GM10248 (cell line): ENCODE measurements around the gene PRKG1.
"Not testable (repeated sequence)": the region's sequence is repeated elsewhere in the genome, so short reads cannot be mapped to it uniquely, and the experiment has no call there.

Source experiments
- CTCF ChIA-PET: fragments of 300-600 bp; sonication (Branson Sonifier 250); formaldehyde crosslinking; extraction: SDS; loops from one replicate; lab custom pipeline; 2021; ENCODE audit warnings: antibody characterized with exemption; lab: Yijun Ruan, JAX
- POLR2A ChIA-PET: fragments of 350-650 bp; sonication (Branson Sonifier 250); formaldehyde crosslinking; extraction: SDS; loops from one replicate; lab custom pipeline; 2020; ENCODE audit warnings: antibody characterized with exemption; lab: Yijun Ruan, JAX
- DNase-seq: peaks from one replicate; pipeline ENCODE4 v3.0.0; 2012; ENCODE audit errors: extremely low spot score
- CTCF ChIP-seq: IDR thresholded peaks from 2 replicates; pipeline ENCODE4 v1.5.1; 2012; ENCODE audit warnings: mild to moderate bottlenecking, low read depth; ENCODE audit errors: extremely low read depth, missing control alignments, control extremely low read depth

PRKG1 gene

GRCh38 chr10:51251110-51251509, 176.8 kb downstream of the PRKG1 start:
- ChIA-PET CTCF (no interaction called here), POLR2A (no interaction called here)
- no peak for TF ChIP-seq CTCF
- DNase-seq: no peak

- DNase-seq: no peak
- CTCF ChIA-PET: no interaction called here
- POLR2A ChIA-PET: no interaction called here
- no peak for TF ChIP-seq CTCF
Measured at GRCh38 chr10:51255381-51255780, 181.1 kb downstream of the PRKG1 start.

- POLR2A ChIA-PET: no interaction called here
- no peak for DNase-seq
- CTCF ChIA-PET: interaction anchor here (0.8 to 1.5 kb wide), 4 partner anchors 9 to 26 kb away, joined by 3 to 4 read pairs (median 3); no protein-coding TSS in a partner anchor
- no peak for TF ChIP-seq CTCF
Measured at GRCh38 chr10:51257511-51258248, 183.4 kb downstream of the PRKG1 start.

GRCh38 chr10:51260376-51260775, 186.1 kb downstream of the PRKG1 start:
- CTCF ChIA-PET: no interaction called here
- no peak for TF ChIP-seq CTCF
- POLR2A ChIA-PET: no interaction called here
- DNase-seq: no peak

GRCh38 chr10:51266496-51266895, 192.2 kb downstream of the PRKG1 start:
- TF ChIP-seq CTCF: no peak
- no peak for DNase-seq
- CTCF ChIA-PET: interaction anchor here (1.6 kb wide), 1 partner anchor 9 kb away, joined by 4 read pairs; no protein-coding TSS in a partner anchor
- POLR2A ChIA-PET: no interaction called here

- CTCF ChIA-PET, POLR2A ChIA-PET, DNase-seq: not testable (repeated sequence)
Measured at GRCh38 chr10:51267980-51268570, 193.8 kb downstream of the PRKG1 start.

GRCh38 chr10:51269821-51270220, 195.5 kb downstream of the PRKG1 start:
- CTCF ChIA-PET: no interaction called here
- POLR2A ChIA-PET: no interaction called here
- no peak for DNase-seq
- no peak for TF ChIP-seq CTCF
